ENCODE measurements around the gene TNIP3. TPM values are rescaled to one million over a fixed set of nuclear protein-coding genes. Genes with fewer than 3 reads are reported as not detected.

Gene TNIP3
- total and polyA plus RNA-seq, 2 donors (not counting 1 experiment from before 2014, with no cell fraction given) = not detected

DNA sequence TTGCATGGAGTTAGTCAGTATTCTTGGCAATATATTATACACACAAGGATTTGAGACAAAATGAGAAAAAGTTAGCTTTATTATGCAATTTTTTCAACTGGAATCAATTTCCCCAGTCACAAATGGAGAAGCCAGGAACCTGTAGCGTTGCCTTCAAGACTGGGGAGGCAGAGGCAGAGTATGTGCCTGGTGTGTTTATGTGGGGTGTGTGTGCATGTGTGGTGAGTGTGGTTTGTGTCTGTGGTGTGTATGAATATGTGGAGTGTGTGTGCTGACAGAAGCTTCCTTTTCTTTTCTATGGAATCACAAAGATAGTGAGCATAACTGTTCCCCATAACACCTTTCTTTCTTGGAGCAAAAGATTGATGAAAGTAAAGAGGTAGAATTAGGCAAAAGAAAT lies 37.0 kb downstream of the TNIP3 start:
- Histone ChIP-seq H3K27ac (ENCODE audit: low read length in 2 of 2) (no peak overlapping the region), H3K4me3 (ENCODE audit: control extremely low read depth in 1 of 5, extremely low read depth in 1 of 5, insufficient read depth in 1 of 5, low read depth in 2 of 5, low read length in 4 of 5) (no peak overlapping the region), H3K4me1 (ENCODE audit: control insufficient read depth in 2 of 2, insufficient read depth in 2 of 2, low read length in 2 of 2) (no peaks in the 10 kb centered on the region), H3K27me3 (replicated peaks in 1 of 4; ENCODE audit: control extremely low read depth in 1 of 4, control insufficient read depth in 3 of 4, insufficient read depth in 4 of 4, low read length in 3 of 4) (no peaks in the 10 kb centered on the region), H4K20me1 (ENCODE audit: control insufficient read depth, insufficient read depth, low read length, poor library complexity, severe bottlenecking) (no peaks in the 10 kb centered on the region), H3K36me3 (replicated peaks in 1 of 2; ENCODE audit: control extremely low read depth in 1 of 2, control insufficient read depth in 1 of 2, extremely low read depth in 1 of 2, insufficient read depth in 2 of 2, low read length in 1 of 2) (no peaks in the 10 kb centered on the region), H3K79me2 (ENCODE audit: control insufficient read depth, insufficient read depth, low read length) (no peaks in the 10 kb centered on the region), H3K9ac (ENCODE audit: low read length) (no peak overlapping the region), H3K9me3 (ENCODE audit: control extremely low read depth in 1 of 3, control insufficient read depth in 2 of 3, insufficient read depth in 1 of 3, low read length in 2 of 3) (no peaks in the 10 kb centered on the region), H2AFZ (ENCODE audit: insufficient read depth, low read depth, low read length, poor library complexity, severe bottlenecking) (no peak overlapping the region), H3K4me2 (replicated peaks; ENCODE audit: low read depth, low read length, poor library complexity, severe bottlenecking) (no peak overlapping the region)
- H3K9me3 Mint-ChIP-seq (ENCODE audit: insufficient read depth) = no peaks in the 10 kb centered on the region
- ChIA-PET POLR2A (no interaction called here), CTCF (no interaction called here)
- H3K4me3 Mint-ChIP-seq = no peak overlapping the region
- TF ChIP-seq, protein P1, sequence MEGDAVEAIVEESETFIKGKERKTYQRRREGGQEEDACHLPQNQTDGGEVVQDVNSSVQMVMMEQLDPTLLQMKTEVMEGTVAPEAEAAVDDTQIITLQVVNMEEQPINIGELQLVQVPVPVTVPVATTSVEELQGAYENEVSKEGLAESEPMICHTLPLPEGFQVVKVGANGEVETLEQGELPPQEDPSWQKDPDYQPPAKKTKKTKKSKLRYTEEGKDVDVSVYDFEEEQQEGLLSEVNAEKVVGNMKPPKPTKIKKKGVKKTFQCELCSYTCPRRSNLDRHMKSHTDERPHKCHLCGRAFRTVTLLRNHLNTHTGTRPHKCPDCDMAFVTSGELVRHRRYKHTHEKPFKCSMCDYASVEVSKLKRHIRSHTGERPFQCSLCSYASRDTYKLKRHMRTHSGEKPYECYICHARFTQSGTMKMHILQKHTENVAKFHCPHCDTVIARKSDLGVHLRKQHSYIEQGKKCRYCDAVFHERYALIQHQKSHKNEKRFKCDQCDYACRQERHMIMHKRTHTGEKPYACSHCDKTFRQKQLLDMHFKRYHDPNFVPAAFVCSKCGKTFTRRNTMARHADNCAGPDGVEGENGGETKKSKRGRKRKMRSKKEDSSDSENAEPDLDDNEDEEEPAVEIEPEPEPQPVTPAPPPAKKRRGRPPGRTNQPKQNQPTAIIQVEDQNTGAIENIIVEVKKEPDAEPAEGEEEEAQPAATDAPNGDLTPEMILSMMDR (IDR thresholded peaks at IDR 0.05) = no peak
- TF ChIP-seq EZH2 (IDR thresholded peaks at IDR 0.05; ENCODE audit: borderline replicate concordance, insufficient read depth, low read depth, low read length, poor library complexity, severe bottlenecking) = no peak
- no peak overlapping the region for H3K27ac Mint-ChIP-seq
- no peak for DNase-seq
- no peak for ATAC-seq (ENCODE audit: low read depth)
- no peaks in the 10 kb centered on the region for H3K4me1 Mint-ChIP-seq
- H3K27me3 Mint-ChIP-seq = no peaks in the 10 kb centered on the region
- 100% methylated on average over 1 of the region's 1 CpG for WGBS (ENCODE audit: insufficient coverage)
- intact Hi-C loops (cut with micrococcal nuclease) = no loop called here

DNA sequence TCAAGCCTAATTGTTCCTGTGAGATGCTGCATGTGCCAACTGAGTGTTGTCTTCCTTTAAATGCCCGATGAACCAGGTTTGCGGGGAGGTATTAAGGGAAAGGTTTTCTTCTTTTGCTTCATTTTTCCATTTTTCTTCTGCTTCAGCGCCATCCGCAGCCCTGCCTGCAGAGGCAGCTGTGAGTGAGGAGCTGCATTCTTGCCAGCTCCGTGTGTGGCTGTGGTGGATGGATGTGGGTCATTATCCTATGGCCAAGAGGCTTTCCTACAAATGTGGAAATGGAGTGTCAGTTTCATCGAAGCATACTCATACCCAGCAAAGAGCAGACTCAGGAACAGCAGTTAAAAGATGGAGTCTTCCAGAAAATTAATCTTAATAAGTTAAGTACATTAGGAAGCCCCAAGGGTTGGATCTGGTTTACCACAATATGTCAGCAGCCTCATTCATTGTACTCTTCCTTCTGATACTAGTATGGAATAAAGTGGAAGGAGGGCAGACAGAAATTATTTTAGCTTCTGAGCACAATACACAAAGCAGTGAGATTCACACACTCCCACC lies 37.6 kb downstream of the TNIP3 start:
- Histone ChIP-seq H3K27me3 (replicated peaks in 1 of 4; ENCODE audit: control extremely low read depth in 1 of 4, control insufficient read depth in 3 of 4, insufficient read depth in 4 of 4, low read length in 3 of 4) (no peaks in the 10 kb centered on the region), H3K9ac (ENCODE audit: low read length) (no peak overlapping the region), H4K20me1 (ENCODE audit: control insufficient read depth, insufficient read depth, low read length, poor library complexity, severe bottlenecking) (no peaks in the 10 kb centered on the region), H3K27ac (ENCODE audit: low read length in 2 of 2) (no peak overlapping the region), H3K4me1 (ENCODE audit: control insufficient read depth in 2 of 2, insufficient read depth in 2 of 2, low read length in 2 of 2) (no peaks in the 10 kb centered on the region), H3K79me2 (ENCODE audit: control insufficient read depth, insufficient read depth, low read length) (no peaks in the 10 kb centered on the region), H3K4me3 (ENCODE audit: control extremely low read depth in 1 of 5, extremely low read depth in 1 of 5, insufficient read depth in 1 of 5, low read depth in 2 of 5, low read length in 4 of 5) (no peak overlapping the region), H3K36me3 (replicated peaks in 1 of 2; ENCODE audit: control extremely low read depth in 1 of 2, control insufficient read depth in 1 of 2, extremely low read depth in 1 of 2, insufficient read depth in 2 of 2, low read length in 1 of 2) (no peaks in the 10 kb centered on the region), H3K9me3 (ENCODE audit: control extremely low read depth in 1 of 3, control insufficient read depth in 2 of 3, insufficient read depth in 1 of 3, low read length in 2 of 3) (no peaks in the 10 kb centered on the region), H3K4me2 (replicated peaks; ENCODE audit: low read depth, low read length, poor library complexity, severe bottlenecking) (no peak overlapping the region), H2AFZ (ENCODE audit: insufficient read depth, low read depth, low read length, poor library complexity, severe bottlenecking) (no peak overlapping the region)
- TF ChIP-seq, protein P1 (IDR thresholded peaks at IDR 0.05) = no peak
- TF ChIP-seq EZH2 (IDR thresholded peaks at IDR 0.05; ENCODE audit: borderline replicate concordance, insufficient read depth, low read depth, low read length, poor library complexity, severe bottlenecking) = no peak
- ATAC-seq (ENCODE audit: low read depth) = no peak
- no peak for DNase-seq
- H3K9me3 Mint-ChIP-seq (ENCODE audit: insufficient read depth) = no peaks in the 10 kb centered on the region
- H3K4me1 Mint-ChIP-seq = no peaks in the 10 kb centered on the region
- H3K27ac Mint-ChIP-seq = no peak overlapping the region
- H3K4me3 Mint-ChIP-seq = no peak overlapping the region
- whole genome bisulfite sequencing (ENCODE audit: insufficient coverage) = 80% methylated on average over 1 of the region's 6 CpGs
- POLR2A ChIA-PET = no interaction called here
- CTCF ChIA-PET = no interaction called here
- H3K27me3 Mint-ChIP-seq = no peaks in the 10 kb centered on the region
- intact Hi-C loops (cut with micrococcal nuclease) = no loop called here
